ENCODE results near the gene TAGLN.

DNA sequence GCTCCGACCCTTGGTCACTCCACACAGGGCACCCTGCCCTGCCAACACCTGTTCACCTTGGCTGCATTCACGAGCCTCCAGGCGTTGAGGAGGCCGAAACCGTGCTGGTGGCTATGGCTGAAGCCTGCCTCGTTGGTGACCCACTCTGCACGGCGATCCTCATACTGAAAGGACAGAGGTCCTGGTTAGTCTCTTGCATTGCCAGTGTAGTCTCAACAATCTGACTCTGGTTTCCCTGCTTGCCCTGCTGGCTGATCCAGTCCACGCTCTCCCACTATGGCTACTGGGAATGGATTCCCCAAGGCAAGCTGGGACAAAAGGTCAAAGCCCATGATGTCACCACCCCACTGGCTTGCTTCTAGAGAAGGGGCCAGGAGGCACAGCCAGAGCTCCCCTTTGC lies 19.8 kb downstream of the TAGLN start:
- TF ChIP-seq FOXP1 (CRISPR knock-in tag; IDR thresholded peaks at IDR 0.05) (no peak), MCM2 (IDR thresholded peaks at IDR 0.05; ENCODE audit: low read depth) (no peak), SPI1 (IDR thresholded peaks at IDR 0.05; ENCODE audit: borderline replicate concordance, low read depth, low read length) (no peak), MXI1 (IDR thresholded peaks at IDR 0.05; ENCODE audit: low read depth, low read length) (no peak), IFI16 (CRISPR knock-in tag; IDR thresholded peaks at IDR 0.05) (no peak)
- TF ChIP-seq, protein P1, sequence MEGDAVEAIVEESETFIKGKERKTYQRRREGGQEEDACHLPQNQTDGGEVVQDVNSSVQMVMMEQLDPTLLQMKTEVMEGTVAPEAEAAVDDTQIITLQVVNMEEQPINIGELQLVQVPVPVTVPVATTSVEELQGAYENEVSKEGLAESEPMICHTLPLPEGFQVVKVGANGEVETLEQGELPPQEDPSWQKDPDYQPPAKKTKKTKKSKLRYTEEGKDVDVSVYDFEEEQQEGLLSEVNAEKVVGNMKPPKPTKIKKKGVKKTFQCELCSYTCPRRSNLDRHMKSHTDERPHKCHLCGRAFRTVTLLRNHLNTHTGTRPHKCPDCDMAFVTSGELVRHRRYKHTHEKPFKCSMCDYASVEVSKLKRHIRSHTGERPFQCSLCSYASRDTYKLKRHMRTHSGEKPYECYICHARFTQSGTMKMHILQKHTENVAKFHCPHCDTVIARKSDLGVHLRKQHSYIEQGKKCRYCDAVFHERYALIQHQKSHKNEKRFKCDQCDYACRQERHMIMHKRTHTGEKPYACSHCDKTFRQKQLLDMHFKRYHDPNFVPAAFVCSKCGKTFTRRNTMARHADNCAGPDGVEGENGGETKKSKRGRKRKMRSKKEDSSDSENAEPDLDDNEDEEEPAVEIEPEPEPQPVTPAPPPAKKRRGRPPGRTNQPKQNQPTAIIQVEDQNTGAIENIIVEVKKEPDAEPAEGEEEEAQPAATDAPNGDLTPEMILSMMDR (IDR thresholded peaks at IDR 0.05 in 2 of 3, conservative IDR thresholded peaks at IDR 0.05 in 1 of 3; ENCODE audit: insufficient read depth in 2 of 3, low read depth in 1 of 3, low read length in 3 of 3), result no peak
- TF ChIP-seq, protein P2, sequence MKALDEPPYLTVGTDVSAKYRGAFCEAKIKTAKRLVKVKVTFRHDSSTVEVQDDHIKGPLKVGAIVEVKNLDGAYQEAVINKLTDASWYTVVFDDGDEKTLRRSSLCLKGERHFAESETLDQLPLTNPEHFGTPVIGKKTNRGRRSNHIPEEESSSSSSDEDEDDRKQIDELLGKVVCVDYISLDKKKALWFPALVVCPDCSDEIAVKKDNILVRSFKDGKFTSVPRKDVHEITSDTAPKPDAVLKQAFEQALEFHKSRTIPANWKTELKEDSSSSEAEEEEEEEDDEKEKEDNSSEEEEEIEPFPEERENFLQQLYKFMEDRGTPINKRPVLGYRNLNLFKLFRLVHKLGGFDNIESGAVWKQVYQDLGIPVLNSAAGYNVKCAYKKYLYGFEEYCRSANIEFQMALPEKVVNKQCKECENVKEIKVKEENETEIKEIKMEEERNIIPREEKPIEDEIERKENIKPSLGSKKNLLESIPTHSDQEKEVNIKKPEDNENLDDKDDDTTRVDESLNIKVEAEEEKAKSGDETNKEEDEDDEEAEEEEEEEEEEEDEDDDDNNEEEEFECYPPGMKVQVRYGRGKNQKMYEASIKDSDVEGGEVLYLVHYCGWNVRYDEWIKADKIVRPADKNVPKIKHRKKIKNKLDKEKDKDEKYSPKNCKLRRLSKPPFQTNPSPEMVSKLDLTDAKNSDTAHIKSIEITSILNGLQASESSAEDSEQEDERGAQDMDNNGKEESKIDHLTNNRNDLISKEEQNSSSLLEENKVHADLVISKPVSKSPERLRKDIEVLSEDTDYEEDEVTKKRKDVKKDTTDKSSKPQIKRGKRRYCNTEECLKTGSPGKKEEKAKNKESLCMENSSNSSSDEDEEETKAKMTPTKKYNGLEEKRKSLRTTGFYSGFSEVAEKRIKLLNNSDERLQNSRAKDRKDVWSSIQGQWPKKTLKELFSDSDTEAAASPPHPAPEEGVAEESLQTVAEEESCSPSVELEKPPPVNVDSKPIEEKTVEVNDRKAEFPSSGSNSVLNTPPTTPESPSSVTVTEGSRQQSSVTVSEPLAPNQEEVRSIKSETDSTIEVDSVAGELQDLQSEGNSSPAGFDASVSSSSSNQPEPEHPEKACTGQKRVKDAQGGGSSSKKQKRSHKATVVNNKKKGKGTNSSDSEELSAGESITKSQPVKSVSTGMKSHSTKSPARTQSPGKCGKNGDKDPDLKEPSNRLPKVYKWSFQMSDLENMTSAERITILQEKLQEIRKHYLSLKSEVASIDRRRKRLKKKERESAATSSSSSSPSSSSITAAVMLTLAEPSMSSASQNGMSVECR (CRISPR knock-in tag; IDR thresholded peaks at IDR 0.05), result no peak

Data from K562 (cell line).